Measurements from ENCODE around the gene DPH2. TPM values are rescaled to one million over a fixed set of nuclear protein-coding genes. Genes with fewer than 3 reads are reported as not detected.

DPH2 gene
- total RNA-seq, 1 experiment from 2014 or later: 57.5 TPM

DNA sequence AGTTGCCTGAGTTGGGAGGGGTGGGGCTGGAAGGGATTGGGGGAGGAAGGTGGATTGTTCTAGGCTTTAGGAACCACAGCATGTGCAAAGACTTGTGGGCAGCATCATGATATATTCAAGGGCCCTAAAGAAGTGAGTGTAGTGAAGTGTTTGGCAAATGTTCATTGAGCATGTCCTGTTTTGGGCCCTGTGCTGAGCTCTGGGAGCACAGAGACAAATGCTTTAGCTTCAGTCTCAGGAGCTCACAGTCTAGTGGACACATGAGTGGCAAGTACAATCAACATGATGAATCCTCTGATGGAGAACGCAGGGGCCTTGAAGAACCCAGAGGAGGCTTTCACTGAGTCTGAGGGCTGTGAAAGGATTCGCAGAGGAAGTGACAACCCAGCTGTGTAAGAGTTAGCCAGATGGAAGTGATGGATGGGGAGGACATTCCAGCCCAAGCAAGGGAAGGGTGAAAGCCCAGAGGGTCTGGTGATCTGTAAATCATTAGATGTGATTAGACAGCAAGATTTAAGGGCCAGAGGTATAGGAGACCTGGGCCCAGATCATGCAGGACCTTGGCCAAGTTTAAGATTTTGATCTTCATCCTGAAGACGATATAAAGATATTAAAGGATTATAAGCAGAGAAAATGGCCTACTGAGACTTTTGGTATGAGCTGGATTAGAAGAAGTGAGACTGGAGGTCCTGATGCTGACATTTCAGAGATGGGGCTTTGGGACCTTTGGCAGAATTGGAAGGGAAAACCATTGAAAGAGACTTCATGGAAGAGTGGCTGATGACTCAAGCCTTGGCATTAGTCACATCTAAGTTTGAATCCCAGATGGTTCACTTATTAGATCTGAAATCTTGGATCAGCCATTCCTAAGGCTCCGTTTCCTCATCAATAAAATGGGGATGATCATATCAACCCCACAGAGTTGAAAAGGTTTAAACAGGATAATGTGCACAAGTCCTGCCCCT, 18.5 kb upstream of the DPH2 start:
- ATAC-seq (no peak), DNase-seq (ENCODE audit: low spot score) (no peak)
- Mint-ChIP-seq H3K4me3 (no peak overlapping the region), H3K36me3 (peaks cover 5% of the 10 kb centered on the region; the same call in 1 of the 2 replicates), H3K27me3 (ENCODE audit: low read depth) (no peaks in the 10 kb centered on the region), H3K9me3 (no peaks in the 10 kb centered on the region), H3K27ac (0 out of 2 replicates have a peak overlapping the region, but pooled peaks have one; percentile 18), H3K4me1 (peaks cover 23% of the 10 kb centered on the region)
- TF ChIP-seq GABPB1 (CRISPR knock-in tag; IDR thresholded peaks at IDR 0.05): no peak
- TF ChIP-seq, protein P1, sequence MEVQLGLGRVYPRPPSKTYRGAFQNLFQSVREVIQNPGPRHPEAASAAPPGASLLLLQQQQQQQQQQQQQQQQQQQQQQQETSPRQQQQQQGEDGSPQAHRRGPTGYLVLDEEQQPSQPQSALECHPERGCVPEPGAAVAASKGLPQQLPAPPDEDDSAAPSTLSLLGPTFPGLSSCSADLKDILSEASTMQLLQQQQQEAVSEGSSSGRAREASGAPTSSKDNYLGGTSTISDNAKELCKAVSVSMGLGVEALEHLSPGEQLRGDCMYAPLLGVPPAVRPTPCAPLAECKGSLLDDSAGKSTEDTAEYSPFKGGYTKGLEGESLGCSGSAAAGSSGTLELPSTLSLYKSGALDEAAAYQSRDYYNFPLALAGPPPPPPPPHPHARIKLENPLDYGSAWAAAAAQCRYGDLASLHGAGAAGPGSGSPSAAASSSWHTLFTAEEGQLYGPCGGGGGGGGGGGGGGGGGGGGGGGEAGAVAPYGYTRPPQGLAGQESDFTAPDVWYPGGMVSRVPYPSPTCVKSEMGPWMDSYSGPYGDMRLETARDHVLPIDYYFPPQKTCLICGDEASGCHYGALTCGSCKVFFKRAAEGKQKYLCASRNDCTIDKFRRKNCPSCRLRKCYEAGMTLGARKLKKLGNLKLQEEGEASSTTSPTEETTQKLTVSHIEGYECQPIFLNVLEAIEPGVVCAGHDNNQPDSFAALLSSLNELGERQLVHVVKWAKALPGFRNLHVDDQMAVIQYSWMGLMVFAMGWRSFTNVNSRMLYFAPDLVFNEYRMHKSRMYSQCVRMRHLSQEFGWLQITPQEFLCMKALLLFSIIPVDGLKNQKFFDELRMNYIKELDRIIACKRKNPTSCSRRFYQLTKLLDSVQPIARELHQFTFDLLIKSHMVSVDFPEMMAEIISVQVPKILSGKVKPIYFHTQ (CRISPR knock-in tag; IDR thresholded peaks at IDR 0.05): no peak
- TF ChIP-seq ZSCAN18 (CRISPR knock-in tag; IDR thresholded peaks at IDR 0.05): no peak
- TF ChIP-seq, protein P2, sequence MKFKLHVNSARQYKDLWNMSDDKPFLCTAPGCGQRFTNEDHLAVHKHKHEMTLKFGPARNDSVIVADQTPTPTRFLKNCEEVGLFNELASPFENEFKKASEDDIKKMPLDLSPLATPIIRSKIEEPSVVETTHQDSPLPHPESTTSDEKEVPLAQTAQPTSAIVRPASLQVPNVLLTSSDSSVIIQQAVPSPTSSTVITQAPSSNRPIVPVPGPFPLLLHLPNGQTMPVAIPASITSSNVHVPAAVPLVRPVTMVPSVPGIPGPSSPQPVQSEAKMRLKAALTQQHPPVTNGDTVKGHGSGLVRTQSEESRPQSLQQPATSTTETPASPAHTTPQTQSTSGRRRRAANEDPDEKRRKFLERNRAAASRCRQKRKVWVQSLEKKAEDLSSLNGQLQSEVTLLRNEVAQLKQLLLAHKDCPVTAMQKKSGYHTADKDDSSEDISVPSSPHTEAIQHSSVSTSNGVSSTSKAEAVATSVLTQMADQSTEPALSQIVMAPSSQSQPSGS (CRISPR knock-in tag; IDR thresholded peaks at IDR 0.05; ENCODE audit: borderline replicate concordance, low read depth): no peak
- no peak for TF ChIP-seq OVOL2 (CRISPR knock-in tag; IDR thresholded peaks at IDR 0.05; ENCODE audit: borderline replicate concordance)
- TF ChIP-seq, protein P3, sequence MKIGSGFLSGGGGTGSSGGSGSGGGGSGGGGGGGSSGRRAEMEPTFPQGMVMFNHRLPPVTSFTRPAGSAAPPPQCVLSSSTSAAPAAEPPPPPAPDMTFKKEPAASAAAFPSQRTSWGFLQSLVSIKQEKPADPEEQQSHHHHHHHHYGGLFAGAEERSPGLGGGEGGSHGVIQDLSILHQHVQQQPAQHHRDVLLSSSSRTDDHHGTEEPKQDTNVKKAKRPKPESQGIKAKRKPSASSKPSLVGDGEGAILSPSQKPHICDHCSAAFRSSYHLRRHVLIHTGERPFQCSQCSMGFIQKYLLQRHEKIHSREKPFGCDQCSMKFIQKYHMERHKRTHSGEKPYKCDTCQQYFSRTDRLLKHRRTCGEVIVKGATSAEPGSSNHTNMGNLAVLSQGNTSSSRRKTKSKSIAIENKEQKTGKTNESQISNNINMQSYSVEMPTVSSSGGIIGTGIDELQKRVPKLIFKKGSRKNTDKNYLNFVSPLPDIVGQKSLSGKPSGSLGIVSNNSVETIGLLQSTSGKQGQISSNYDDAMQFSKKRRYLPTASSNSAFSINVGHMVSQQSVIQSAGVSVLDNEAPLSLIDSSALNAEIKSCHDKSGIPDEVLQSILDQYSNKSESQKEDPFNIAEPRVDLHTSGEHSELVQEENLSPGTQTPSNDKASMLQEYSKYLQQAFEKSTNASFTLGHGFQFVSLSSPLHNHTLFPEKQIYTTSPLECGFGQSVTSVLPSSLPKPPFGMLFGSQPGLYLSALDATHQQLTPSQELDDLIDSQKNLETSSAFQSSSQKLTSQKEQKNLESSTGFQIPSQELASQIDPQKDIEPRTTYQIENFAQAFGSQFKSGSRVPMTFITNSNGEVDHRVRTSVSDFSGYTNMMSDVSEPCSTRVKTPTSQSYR (CRISPR knock-in tag; IDR thresholded peaks at IDR 0.05): no peak
- TF ChIP-seq JAZF1 (CRISPR knock-in tag; IDR thresholded peaks at IDR 0.05): no peak
- CTCF ChIA-PET: interaction anchor here (1.5 to 9.9 kb wide), 3 partner anchors 17 to 96 kb away, joined by 4 to 172 read pairs (median 7); partner anchors contain the start of gene ARTN
- POLR2A ChIA-PET: interaction anchor here (1.0 kb wide), 1 partner anchor 17 kb away, joined by 3 read pairs; no protein-coding TSS in a partner anchor

DNA sequence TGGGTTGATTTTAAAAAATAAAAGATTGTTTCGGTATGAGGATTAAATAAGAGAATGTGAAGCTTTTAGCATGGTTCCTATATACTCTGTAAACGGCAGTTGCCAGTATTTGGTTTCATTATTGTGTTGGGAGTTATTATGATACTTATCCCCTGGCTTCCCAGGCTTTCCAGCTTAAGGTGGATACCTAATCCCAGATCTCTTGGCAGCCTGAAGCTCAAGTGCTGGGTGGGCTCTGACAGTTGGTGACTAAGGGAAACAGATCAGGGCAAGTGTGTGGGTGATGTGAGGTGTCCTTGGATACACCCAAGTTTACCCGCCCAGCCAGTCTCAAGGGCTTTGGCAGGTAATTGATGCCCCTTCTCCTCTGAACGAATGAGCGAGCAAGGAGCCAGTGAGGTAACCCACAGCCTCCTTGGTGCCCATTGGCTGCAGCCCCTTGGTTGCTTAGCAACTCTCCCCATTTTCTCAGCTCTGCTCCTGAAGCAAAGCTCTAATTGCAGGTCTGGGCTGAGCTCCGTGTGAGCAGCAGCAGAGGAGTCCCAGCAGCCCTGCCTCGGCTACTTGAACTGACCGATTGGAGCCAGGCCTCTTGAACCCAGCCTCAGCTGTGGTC, 17.0 kb upstream of the DPH2 start:
- DNase-seq (ENCODE audit: low spot score): peak; percentile 66
- peaks cover 18% of the 10 kb centered on the region for H3K4me1 Mint-ChIP-seq
- POLR2A ChIA-PET: interaction anchor here (0.5 to 1.4 kb wide), 6 partner anchors 9 to 298 kb away, joined by 3 to 4 read pairs (median 4); no protein-coding TSS in a partner anchor
- ATAC-seq: peak; percentile 96
- CTCF ChIA-PET: interaction anchor here (0.6 to 2.8 kb wide), 12 partner anchors 13 to 300 kb away, joined by 3 to 46 read pairs (median 4); partner anchors contain the start of genes ARTN and DPH2
- no peaks in the 10 kb centered on the region for H3K9me3 Mint-ChIP-seq
- H3K27ac Mint-ChIP-seq: peak overlapping the region; percentile 50; the same call in 1 of the 2 replicates
- H3K36me3 Mint-ChIP-seq: peaks cover 10% of the 10 kb centered on the region; the same call in 1 of the 2 replicates
- H3K27me3 Mint-ChIP-seq (ENCODE audit: low read depth): no peaks in the 10 kb centered on the region
- H3K4me3 Mint-ChIP-seq: no peak overlapping the region
- TF ChIP-seq NR3C1 (CRISPR knock-in tag; conservative IDR thresholded peaks at IDR 0.05; ENCODE audit: low read depth) (no peak), JUN (CRISPR knock-in tag; IDR thresholded peaks at IDR 0.05) (no peak), ZNF232 (CRISPR knock-in tag; IDR thresholded peaks at IDR 0.05) (no peak)

Data from WTC11 (cell line).